Prostate gland (tissue), 1 donor: ENCODE data around the gene ARHGAP27.

Experiments
- POLR2A ChIP-seq: fragments of 450-650 bp; IDR thresholded peaks from one replicate; pipeline ENCODE4 v1.6.1; 2016; ENCODE audit warnings: antibody characterized with exemption, mild to moderate bottlenecking
- POLR2AphosphoS5 ChIP-seq: sonication (generic); formaldehyde crosslinking; IDR thresholded peaks from one replicate; pipeline ENCODE4 v1.6.1; 2017; ENCODE audit warnings: antibody characterized with exemption

- TF ChIP-seq POLR2A (no peak), POLR2AphosphoS5 (no peak)
These were observed 65.5 kb downstream of the ARHGAP27 start for GRCh38 chr17:45367216-45367615.
